Epithelial cell of proximal tubule (primary cell): ENCODE results near the gene SPATA24. TPM values are rescaled to one million over a fixed set of nuclear protein-coding genes. Genes with fewer than 3 reads are reported as not detected.
"Not testable (repeated sequence)": the region's sequence is repeated elsewhere in the genome, so short reads cannot be mapped to it uniquely, and the experiment has no call there.

Experiments
- DNase-seq: peaks from one replicate; pipeline ENCODE4 v3.0.0-alpha.2; 2011; ENCODE audit warnings: low read depth
- H3K4me3 ChIP-seq: 2 replicates; pipeline ENCODE4 v1.5.1; 2011; ENCODE audit warnings: low read depth, mild to moderate bottlenecking, low read length
- total RNA-seq: library from RNA; depleted of rRNA; stranded (reverse); fragments of >200 nt; gene quantifications from 2 replicates; pipeline ENCODE4 v1.2.3, GENCODE V29; 2015
- TF ChIP-seq, protein P1 (sequence below): conservative IDR thresholded peaks from 2 replicates; pipeline ENCODE4 v1.5.1; 2012; ENCODE audit warnings: low read depth, mild to moderate bottlenecking, low read length

SPATA24 gene
- total RNA-seq, 1 donor from 2014 or later: 2.2 TPM

- TF ChIP-seq, protein P1, sequence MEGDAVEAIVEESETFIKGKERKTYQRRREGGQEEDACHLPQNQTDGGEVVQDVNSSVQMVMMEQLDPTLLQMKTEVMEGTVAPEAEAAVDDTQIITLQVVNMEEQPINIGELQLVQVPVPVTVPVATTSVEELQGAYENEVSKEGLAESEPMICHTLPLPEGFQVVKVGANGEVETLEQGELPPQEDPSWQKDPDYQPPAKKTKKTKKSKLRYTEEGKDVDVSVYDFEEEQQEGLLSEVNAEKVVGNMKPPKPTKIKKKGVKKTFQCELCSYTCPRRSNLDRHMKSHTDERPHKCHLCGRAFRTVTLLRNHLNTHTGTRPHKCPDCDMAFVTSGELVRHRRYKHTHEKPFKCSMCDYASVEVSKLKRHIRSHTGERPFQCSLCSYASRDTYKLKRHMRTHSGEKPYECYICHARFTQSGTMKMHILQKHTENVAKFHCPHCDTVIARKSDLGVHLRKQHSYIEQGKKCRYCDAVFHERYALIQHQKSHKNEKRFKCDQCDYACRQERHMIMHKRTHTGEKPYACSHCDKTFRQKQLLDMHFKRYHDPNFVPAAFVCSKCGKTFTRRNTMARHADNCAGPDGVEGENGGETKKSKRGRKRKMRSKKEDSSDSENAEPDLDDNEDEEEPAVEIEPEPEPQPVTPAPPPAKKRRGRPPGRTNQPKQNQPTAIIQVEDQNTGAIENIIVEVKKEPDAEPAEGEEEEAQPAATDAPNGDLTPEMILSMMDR: no peak
- H3K4me3 ChIP-seq: no peak overlapping the region
- DNase-seq: no peak
Observed at GRCh38 chr5:139368613-139369012, 35.3 kb downstream of the SPATA24 start.

DNA sequence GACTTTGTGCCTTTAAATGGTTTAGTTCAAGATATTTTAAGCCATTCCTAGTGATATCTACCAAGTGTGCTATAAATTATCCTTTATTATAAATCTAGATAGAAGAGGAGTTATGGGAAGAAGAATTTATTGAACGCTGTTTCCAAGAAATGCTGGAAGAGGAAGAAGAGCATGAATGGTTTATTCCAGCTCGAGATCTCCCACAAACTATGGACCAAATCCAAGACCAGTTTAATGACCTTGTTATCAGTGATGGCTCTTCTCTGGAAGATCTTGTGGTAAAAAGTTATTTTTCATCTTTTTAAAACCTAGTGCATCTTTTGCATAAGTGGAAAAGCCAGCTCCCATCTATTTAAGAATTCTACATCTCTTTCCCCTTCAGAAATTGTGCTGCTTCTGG lies 39.4 kb downstream of the SPATA24 start:
- TF ChIP-seq, protein P1: no peak
- DNase-seq: no peak
- no peak overlapping the region for H3K4me3 ChIP-seq

- H3K4me3 ChIP-seq: no peak overlapping the region
- TF ChIP-seq, protein P1: no peak
- DNase-seq: no peak
Observed at GRCh38 chr5:139363937-139364336, 40.0 kb downstream of the SPATA24 start.

DNA sequence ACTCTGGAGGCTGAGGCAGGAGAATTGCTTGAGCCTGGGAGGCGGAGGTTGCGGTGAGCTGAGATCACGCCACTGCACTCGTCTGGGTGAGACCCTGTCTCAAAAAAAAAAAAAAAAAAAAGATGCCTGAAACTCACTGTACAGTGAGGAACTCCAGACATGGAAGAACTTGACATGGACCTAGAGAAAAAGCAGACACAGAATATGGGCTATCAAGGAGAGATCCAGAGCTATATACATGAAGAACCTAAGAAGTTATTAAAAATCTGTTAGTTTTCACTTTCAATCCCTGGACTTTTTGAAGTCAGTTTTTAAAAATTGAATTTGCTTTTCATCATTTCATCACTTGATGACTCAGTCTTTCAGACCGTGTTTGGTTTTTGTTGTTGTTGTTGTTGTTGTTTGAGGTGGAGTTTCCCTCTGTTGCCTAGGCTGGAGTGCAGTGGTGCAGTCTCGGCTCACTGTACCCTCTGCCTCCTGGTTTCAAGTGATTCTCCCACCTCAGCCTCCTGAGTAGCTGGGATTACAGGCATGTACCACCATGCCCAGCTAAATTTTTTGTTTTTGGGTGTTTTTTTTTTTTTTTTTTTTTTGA lies 42.0 kb downstream of the SPATA24 start:
- TF ChIP-seq, protein P1: no peak
- H3K4me3 ChIP-seq: no peak overlapping the region
- no peak for DNase-seq

GRCh38 chr5:139360384-139360783 lies 43.5 kb downstream of the SPATA24 start:
- no peak for DNase-seq
- no peak overlapping the region for H3K4me3 ChIP-seq
- TF ChIP-seq, protein P1: no peak

DNA sequence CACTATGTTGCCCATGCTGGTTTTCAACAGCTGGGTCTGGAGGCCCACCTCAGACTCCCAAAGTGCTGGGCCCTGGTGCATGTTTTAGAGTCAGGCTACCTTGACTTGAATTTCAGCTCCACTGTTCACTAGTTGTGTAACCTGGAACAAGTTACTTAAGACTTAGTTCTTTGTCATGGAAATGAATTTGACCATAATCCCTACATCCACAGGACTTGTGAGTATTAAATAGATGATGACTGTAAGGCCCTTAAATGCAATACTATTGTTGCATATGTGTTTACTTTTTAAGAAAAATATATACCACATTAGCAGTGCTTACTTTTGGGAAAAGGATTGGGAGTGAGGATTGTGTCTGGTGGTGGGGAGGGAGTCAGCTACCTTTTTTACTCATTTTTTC lies 45.8 kb downstream of the SPATA24 start:
- no peak overlapping the region for H3K4me3 ChIP-seq
- no peak for DNase-seq
- TF ChIP-seq, protein P1: no peak

DNA sequence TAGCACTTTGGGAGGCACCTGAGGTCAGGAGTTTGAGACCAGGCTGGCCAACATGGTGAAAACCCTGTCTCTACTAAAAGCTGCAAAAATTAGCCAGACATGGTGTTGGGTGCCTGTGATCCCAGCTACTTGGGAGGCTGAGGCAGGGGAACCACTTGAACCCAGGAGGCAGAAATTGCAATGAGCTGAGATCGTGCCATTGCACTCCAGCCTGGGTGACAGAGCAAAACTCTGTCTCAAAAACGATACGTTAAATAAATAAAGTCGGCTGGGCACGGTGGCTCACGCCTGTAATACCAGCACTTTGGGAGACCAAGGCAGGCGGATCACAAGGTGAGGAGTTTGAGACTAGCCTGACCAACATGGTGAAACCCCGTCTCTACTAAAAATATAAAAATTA lies 48.0 kb downstream of the SPATA24 start:
- not testable (repeated sequence) for H3K4me3 ChIP-seq, DNase-seq
